GM23338 (cell line): ENCODE data around the gene PAN2.
"Not testable (repeated sequence)": the region's sequence is repeated elsewhere in the genome, so short reads cannot be mapped to it uniquely, and the experiment has no call there.

Experiments
- EZH2 ChIP-seq: fragments of 200-600 bp; sonication (generic); IDR thresholded peaks from one replicate; pipeline ENCODE4 v1.8.0; 2017; ENCODE audit warnings: antibody characterized with exemption, mild to moderate bottlenecking, low read depth; ENCODE audit not compliant: unreplicated experiment
- EZH2phosphoT487 ChIP-seq: fragments of 200-600 bp; sonication (generic); IDR thresholded peaks from one replicate; pipeline ENCODE4 v1.8.1; 2018; ENCODE audit warnings: antibody characterized with exemption; ENCODE audit not compliant: unreplicated experiment
- POLR2AphosphoS5 ChIP-seq: IDR thresholded peaks from 2 replicates; pipeline ENCODE4 v1.6.1; 2016; ENCODE audit warnings: antibody characterized with exemption, low read depth
- STAT1 ChIP-seq: IDR thresholded peaks from one replicate; pipeline ENCODE4 v1.6.1; 2016; ENCODE audit warnings: antibody characterized with exemption; ENCODE audit not compliant: unreplicated experiment
- TF ChIP-seq, protein P1 (sequence below), 2 experiments: fragments of 200-600 bp in 1 of 2; sonication (generic) in 1 of 2; conservative IDR thresholded peaks; 2 replicates each; pipeline versions ENCODE4 v1.5.1 to v1.6.1; 2016 to 2017; ENCODE audit warnings: antibody characterized with exemption in 2 of 2, low read depth in 2 of 2, mild to moderate bottlenecking in 2 of 2, moderate library complexity in 1 of 2
- TF ChIP-seq, protein P2 (sequence below): IDR thresholded peaks from 2 replicates; pipeline ENCODE4 v1.6.1; 2016; ENCODE audit warnings: antibody characterized with exemption
- TF ChIP-seq, protein P3 (sequence below): IDR thresholded peaks from one replicate; pipeline ENCODE4 v1.6.1; 2018; ENCODE audit warnings: antibody characterized with exemption; ENCODE audit not compliant: unreplicated experiment

DNA sequence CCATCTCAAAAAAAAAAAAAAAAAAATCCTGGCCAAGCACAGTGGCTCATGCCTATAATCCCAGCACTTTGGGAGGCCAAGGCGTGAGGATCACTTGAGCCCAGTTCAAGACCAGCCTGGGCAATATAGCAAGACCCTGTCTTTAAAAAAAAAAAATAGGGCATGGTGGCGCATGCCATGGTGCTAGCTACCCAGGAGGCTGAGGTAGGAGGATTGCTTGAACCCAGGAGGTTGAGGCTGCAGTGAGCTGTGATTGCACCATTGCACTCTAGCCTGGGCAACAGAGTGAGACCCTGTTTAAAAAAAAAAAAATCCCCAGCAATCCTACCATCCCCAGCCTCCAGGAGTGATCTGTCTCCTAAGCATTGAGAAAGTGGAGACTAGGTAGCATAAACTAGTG, 8.5 kb upstream of the PAN2 start:
- TF ChIP-seq EZH2, POLR2AphosphoS5, EZH2phosphoT487, STAT1: not testable (repeated sequence)
- TF ChIP-seq, protein P1, sequence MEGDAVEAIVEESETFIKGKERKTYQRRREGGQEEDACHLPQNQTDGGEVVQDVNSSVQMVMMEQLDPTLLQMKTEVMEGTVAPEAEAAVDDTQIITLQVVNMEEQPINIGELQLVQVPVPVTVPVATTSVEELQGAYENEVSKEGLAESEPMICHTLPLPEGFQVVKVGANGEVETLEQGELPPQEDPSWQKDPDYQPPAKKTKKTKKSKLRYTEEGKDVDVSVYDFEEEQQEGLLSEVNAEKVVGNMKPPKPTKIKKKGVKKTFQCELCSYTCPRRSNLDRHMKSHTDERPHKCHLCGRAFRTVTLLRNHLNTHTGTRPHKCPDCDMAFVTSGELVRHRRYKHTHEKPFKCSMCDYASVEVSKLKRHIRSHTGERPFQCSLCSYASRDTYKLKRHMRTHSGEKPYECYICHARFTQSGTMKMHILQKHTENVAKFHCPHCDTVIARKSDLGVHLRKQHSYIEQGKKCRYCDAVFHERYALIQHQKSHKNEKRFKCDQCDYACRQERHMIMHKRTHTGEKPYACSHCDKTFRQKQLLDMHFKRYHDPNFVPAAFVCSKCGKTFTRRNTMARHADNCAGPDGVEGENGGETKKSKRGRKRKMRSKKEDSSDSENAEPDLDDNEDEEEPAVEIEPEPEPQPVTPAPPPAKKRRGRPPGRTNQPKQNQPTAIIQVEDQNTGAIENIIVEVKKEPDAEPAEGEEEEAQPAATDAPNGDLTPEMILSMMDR (conservative IDR thresholded peaks at IDR 0.05; ENCODE audit: low read depth in 2 of 2) = not testable (repeated sequence)
- TF ChIP-seq, protein P2, sequence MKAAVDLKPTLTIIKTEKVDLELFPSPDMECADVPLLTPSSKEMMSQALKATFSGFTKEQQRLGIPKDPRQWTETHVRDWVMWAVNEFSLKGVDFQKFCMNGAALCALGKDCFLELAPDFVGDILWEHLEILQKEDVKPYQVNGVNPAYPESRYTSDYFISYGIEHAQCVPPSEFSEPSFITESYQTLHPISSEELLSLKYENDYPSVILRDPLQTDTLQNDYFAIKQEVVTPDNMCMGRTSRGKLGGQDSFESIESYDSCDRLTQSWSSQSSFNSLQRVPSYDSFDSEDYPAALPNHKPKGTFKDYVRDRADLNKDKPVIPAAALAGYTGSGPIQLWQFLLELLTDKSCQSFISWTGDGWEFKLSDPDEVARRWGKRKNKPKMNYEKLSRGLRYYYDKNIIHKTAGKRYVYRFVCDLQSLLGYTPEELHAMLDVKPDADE = not testable (repeated sequence)
- TF ChIP-seq, protein P3, sequence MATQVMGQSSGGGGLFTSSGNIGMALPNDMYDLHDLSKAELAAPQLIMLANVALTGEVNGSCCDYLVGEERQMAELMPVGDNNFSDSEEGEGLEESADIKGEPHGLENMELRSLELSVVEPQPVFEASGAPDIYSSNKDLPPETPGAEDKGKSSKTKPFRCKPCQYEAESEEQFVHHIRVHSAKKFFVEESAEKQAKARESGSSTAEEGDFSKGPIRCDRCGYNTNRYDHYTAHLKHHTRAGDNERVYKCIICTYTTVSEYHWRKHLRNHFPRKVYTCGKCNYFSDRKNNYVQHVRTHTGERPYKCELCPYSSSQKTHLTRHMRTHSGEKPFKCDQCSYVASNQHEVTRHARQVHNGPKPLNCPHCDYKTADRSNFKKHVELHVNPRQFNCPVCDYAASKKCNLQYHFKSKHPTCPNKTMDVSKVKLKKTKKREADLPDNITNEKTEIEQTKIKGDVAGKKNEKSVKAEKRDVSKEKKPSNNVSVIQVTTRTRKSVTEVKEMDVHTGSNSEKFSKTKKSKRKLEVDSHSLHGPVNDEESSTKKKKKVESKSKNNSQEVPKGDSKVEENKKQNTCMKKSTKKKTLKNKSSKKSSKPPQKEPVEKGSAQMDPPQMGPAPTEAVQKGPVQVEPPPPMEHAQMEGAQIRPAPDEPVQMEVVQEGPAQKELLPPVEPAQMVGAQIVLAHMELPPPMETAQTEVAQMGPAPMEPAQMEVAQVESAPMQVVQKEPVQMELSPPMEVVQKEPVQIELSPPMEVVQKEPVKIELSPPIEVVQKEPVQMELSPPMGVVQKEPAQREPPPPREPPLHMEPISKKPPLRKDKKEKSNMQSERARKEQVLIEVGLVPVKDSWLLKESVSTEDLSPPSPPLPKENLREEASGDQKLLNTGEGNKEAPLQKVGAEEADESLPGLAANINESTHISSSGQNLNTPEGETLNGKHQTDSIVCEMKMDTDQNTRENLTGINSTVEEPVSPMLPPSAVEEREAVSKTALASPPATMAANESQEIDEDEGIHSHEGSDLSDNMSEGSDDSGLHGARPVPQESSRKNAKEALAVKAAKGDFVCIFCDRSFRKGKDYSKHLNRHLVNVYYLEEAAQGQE = not testable (repeated sequence)
